Neutrophil (primary cell): ENCODE measurements around the gene KHDRBS2.

Experiments
- H3K27ac ChIP-seq: fragments of 200-600 bp; sonication (generic); 2 replicates; pipeline ENCODE4 v1.5.1; 2016; ENCODE audit warnings: mild to moderate bottlenecking, moderate library complexity
- H3K27me3 ChIP-seq: fragments of 200-600 bp; sonication (generic); 2 replicates; pipeline ENCODE4 v1.6.0; 2016; ENCODE audit warnings: mild to moderate bottlenecking
- H3K36me3 ChIP-seq: fragments of 200-600 bp; sonication (generic); 2 replicates; pipeline ENCODE4 v1.5.1; 2017
- H3K4me1 ChIP-seq, 2 experiments: fragments of 200-600 bp in 1 of 2; sonication (generic) in 1 of 2; 1 replicate in 1 of 2; 2 replicates in 1 of 2; pipeline versions ENCODE4 v1.5.1 to v1.6.1; 2013 to 2016; ENCODE audit warnings: low read depth in 1 of 2, low read length in 1 of 2, mild to moderate bottlenecking in 1 of 2, moderate library complexity in 1 of 2; ENCODE audit not compliant: control insufficient read depth in 1 of 2, insufficient read depth in 1 of 2
- H3K4me3 ChIP-seq, 2 experiments: fragments of 200-600 bp in 1 of 2; sonication (generic) in 1 of 2; 1 replicate in 1 of 2; 2 replicates in 1 of 2; pipeline ENCODE4 v1.5.1; 2013 to 2016; ENCODE audit warnings: low read depth in 1 of 2, low read length in 1 of 2, mild to moderate bottlenecking in 1 of 2, moderate library complexity in 1 of 2
- H3K9me3 ChIP-seq: fragments of 200-600 bp; sonication (generic); 2 replicates; pipeline ENCODE4 v1.5.1; 2016
- TF ChIP-seq, protein P1 (sequence below): fragments of 200-600 bp; sonication (generic); IDR thresholded peaks from 2 replicates; pipeline ENCODE4 v1.5.1; 2016; ENCODE audit warnings: antibody characterized with exemption

KHDRBS2 gene

GRCh38 chr6:61835237-61835636 is 450.8 kb downstream of the KHDRBS2 start:
- TF ChIP-seq, protein P1, sequence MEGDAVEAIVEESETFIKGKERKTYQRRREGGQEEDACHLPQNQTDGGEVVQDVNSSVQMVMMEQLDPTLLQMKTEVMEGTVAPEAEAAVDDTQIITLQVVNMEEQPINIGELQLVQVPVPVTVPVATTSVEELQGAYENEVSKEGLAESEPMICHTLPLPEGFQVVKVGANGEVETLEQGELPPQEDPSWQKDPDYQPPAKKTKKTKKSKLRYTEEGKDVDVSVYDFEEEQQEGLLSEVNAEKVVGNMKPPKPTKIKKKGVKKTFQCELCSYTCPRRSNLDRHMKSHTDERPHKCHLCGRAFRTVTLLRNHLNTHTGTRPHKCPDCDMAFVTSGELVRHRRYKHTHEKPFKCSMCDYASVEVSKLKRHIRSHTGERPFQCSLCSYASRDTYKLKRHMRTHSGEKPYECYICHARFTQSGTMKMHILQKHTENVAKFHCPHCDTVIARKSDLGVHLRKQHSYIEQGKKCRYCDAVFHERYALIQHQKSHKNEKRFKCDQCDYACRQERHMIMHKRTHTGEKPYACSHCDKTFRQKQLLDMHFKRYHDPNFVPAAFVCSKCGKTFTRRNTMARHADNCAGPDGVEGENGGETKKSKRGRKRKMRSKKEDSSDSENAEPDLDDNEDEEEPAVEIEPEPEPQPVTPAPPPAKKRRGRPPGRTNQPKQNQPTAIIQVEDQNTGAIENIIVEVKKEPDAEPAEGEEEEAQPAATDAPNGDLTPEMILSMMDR = no peak
- Histone ChIP-seq H3K4me1 (no peaks in the 10 kb centered on the region), H3K27ac (no peak overlapping the region), H3K4me3 (no peak overlapping the region), H3K27me3 (no peaks in the 10 kb centered on the region), H3K9me3 (no peaks in the 10 kb centered on the region), H3K36me3 (no peaks in the 10 kb centered on the region)

- Histone ChIP-seq H3K27ac (no peak overlapping the region), H3K27me3 (no peaks in the 10 kb centered on the region), H3K9me3 (no peaks in the 10 kb centered on the region), H3K4me1 (no peaks in the 10 kb centered on the region), H3K36me3 (no peaks in the 10 kb centered on the region), H3K4me3 (no peak overlapping the region)
- TF ChIP-seq, protein P1 = no peak
Observed at GRCh38 chr6:61833176-61833755, 452.8 kb downstream of the KHDRBS2 start.

DNA sequence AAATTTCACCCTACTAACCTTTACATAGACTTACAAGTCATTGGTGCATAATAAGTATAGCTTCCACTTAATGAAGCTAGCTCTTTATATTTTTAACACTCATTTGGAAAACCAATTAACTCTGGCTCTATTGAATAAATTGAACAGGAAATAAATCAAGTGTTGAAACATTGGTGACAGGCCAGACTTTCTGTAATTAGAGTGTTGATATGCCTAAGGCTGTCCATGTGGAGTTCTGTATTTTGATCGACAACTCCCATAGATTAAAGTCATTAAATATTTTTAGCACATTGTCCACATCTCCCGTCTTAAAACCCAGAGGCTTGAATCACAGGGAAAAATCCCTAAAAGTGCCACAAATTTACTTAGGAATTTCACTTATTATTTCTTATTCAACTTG is 468.3 kb downstream of the KHDRBS2 start:
- no peaks in the 10 kb centered on the region for H3K27me3 ChIP-seq
- H3K27ac ChIP-seq = no peak overlapping the region
- no peaks in the 10 kb centered on the region for H3K9me3 ChIP-seq
- no peaks in the 10 kb centered on the region for H3K36me3 ChIP-seq
- TF ChIP-seq, protein P1 = no peak
- H3K4me3 ChIP-seq = no peak overlapping the region
- H3K4me1 ChIP-seq = no peaks in the 10 kb centered on the region

DNA sequence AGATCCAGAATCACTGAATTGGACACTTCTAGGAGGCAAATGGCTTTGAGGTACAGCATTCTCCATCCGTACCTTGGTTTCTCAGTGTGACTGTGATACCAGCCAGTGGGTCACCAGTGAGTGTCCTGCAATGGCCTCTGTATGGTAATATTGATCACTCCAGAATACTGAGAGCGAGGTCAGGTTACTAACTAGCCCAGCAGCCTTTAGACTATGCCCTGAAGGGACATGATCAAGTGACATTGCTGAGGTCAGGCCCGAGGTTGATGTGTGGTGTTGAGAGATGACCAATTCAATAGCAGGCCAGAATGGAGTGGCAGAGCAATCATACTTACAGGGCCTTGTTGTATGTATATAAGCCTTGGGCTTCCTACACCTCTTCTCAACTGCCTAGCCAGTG is 476.0 kb downstream of the KHDRBS2 start:
- Histone ChIP-seq H3K4me3 (no peak overlapping the region), H3K27me3 (no peaks in the 10 kb centered on the region), H3K4me1 (no peaks in the 10 kb centered on the region), H3K27ac (no peak overlapping the region), H3K9me3 (no peaks in the 10 kb centered on the region), H3K36me3 (no peaks in the 10 kb centered on the region)
- TF ChIP-seq, protein P1 = no peak

DNA sequence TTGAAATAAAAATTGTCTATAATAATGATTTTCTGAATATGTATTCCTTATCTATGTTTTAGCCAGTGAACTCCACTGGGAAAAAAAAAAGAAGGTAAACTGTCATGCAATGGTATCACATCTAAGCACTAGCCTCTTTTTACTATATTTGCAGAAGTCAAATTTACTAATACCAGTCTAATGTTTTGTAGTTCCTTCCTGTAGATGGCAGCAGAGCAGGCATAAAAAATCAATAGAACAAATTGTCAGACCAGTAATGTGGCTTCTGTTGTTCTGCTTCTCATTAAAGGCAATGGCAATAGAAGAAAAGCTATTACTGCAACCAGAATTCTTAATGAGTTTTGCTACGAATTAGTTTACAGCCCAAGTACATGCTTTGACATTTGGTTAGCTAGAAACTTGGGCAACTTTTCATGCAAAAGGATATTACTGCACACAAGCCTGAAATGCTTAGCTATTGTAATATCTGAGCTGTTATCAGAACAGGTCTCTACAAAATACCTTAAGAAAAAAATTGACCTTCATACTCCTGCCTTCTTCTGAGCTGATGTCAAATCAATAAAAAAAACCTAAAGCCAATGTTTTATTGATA is 476.9 kb downstream of the KHDRBS2 start:
- no peaks in the 10 kb centered on the region for H3K4me1 ChIP-seq
- no peaks in the 10 kb centered on the region for H3K36me3 ChIP-seq
- H3K4me3 ChIP-seq = no peak overlapping the region
- no peaks in the 10 kb centered on the region for H3K27me3 ChIP-seq
- TF ChIP-seq, protein P1 = no peak
- H3K9me3 ChIP-seq = no peaks in the 10 kb centered on the region
- no peak overlapping the region for H3K27ac ChIP-seq
